ENCODE measurements around the gene PTPRD. TPM values are rescaled to one million over a fixed set of nuclear protein-coding genes. Genes with fewer than 3 reads are reported as not detected.

PTPRD gene
- total RNA-seq, 1 experiment from 2014 or later: 69.6 TPM

GRCh38 chr9:9970514-9970913, 642.3 kb downstream of the PTPRD start (continued):
- TF ChIP-seq NFYB (CRISPR knock-in tag; conservative IDR thresholded peaks at IDR 0.05; ENCODE audit: low read depth): no peak

DNA sequence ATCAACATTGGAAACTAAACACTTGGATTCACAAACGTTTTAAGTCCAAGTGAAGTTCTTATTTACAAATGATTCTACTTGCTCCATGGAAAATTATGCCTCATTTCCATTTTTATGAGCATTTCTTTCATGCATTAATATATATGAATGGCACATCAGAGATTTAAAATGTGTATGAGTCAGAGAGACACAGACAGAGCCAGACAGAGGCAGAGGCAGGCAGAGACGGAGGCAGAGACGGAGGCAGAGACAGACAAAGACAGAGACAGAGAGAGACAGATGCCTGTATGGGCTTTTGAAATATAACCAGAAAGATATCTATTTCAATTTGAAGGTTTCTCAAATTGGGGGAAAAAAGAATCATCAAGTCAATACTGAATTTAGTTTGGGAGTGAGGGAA, 649.0 kb downstream of the PTPRD start:
- no peaks in the 10 kb centered on the region for H3K27me3 Mint-ChIP-seq (ENCODE audit: low read depth)
- TF ChIP-seq, protein P1, sequence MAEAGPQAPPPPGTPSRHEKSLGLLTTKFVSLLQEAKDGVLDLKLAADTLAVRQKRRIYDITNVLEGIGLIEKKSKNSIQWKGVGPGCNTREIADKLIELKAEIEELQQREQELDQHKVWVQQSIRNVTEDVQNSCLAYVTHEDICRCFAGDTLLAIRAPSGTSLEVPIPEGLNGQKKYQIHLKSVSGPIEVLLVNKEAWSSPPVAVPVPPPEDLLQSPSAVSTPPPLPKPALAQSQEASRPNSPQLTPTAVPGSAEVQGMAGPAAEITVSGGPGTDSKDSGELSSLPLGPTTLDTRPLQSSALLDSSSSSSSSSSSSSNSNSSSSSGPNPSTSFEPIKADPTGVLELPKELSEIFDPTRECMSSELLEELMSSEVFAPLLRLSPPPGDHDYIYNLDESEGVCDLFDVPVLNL (CRISPR knock-in tag; IDR thresholded peaks at IDR 0.05; ENCODE audit: borderline replicate concordance, low read depth): no peak
- TF ChIP-seq TP53 (CRISPR knock-in tag; IDR thresholded peaks at IDR 0.05): no peak
- TF ChIP-seq SMAD4 (CRISPR knock-in tag; IDR thresholded peaks at IDR 0.05): no peak
- no peak for TF ChIP-seq ESRRA (CRISPR knock-in tag; IDR thresholded peaks at IDR 0.05; ENCODE audit: borderline replicate concordance)
- no peak for TF ChIP-seq NFE2L1 (CRISPR knock-in tag; IDR thresholded peaks at IDR 0.05)
- TF ChIP-seq TCF7 (CRISPR knock-in tag; IDR thresholded peaks at IDR 0.05; ENCODE audit: low read depth): no peak
- TF ChIP-seq NFYB (CRISPR knock-in tag; conservative IDR thresholded peaks at IDR 0.05; ENCODE audit: low read depth): no peak
- TF ChIP-seq SMAD3 (CRISPR knock-in tag; IDR thresholded peaks at IDR 0.05; ENCODE audit: borderline replicate concordance): no peak
- TF ChIP-seq MXD4 (CRISPR knock-in tag; IDR thresholded peaks at IDR 0.05; ENCODE audit: borderline replicate concordance): no peak
- no peak for TF ChIP-seq FOXP1 (CRISPR knock-in tag; IDR thresholded peaks at IDR 0.05; ENCODE audit: borderline replicate concordance)
- no peak for TF ChIP-seq EMX1 (CRISPR knock-in tag; IDR thresholded peaks at IDR 0.05)
- TF ChIP-seq, protein P2, sequence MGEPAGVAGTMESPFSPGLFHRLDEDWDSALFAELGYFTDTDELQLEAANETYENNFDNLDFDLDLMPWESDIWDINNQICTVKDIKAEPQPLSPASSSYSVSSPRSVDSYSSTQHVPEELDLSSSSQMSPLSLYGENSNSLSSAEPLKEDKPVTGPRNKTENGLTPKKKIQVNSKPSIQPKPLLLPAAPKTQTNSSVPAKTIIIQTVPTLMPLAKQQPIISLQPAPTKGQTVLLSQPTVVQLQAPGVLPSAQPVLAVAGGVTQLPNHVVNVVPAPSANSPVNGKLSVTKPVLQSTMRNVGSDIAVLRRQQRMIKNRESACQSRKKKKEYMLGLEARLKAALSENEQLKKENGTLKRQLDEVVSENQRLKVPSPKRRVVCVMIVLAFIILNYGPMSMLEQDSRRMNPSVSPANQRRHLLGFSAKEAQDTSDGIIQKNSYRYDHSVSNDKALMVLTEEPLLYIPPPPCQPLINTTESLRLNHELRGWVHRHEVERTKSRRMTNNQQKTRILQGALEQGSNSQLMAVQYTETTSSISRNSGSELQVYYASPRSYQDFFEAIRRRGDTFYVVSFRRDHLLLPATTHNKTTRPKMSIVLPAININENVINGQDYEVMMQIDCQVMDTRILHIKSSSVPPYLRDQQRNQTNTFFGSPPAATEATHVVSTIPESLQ (CRISPR knock-in tag; IDR thresholded peaks at IDR 0.05): no peak
- TF ChIP-seq, protein P3, sequence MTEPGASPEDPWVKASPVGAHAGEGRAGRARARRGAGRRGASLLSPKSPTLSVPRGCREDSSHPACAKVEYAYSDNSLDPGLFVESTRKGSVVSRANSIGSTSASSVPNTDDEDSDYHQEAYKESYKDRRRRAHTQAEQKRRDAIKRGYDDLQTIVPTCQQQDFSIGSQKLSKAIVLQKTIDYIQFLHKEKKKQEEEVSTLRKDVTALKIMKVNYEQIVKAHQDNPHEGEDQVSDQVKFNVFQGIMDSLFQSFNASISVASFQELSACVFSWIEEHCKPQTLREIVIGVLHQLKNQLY (CRISPR knock-in tag; IDR thresholded peaks at IDR 0.05): no peak
- TF ChIP-seq, protein P4, sequence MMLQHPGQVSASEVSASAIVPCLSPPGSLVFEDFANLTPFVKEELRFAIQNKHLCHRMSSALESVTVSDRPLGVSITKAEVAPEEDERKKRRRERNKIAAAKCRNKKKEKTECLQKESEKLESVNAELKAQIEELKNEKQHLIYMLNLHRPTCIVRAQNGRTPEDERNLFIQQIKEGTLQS (CRISPR knock-in tag; conservative IDR thresholded peaks at IDR 0.05): no peak
- peaks cover 7% of the 10 kb centered on the region; the same call in 1 of the 2 replicates for H3K4me1 Mint-ChIP-seq
- ChIA-PET POLR2A (no interaction called here), CTCF (no interaction called here)
- no peak overlapping the region for H3K27ac Mint-ChIP-seq
- no peak overlapping the region for H3K4me3 Mint-ChIP-seq
- H3K36me3 Mint-ChIP-seq: no peaks in the 10 kb centered on the region
- DNase-seq (ENCODE audit: low spot score) (no peak), ATAC-seq (no peak)
- H3K9me3 Mint-ChIP-seq: no peaks in the 10 kb centered on the region

- Mint-ChIP-seq H3K36me3 (no peaks in the 10 kb centered on the region), H3K4me1 (peaks cover 7% of the 10 kb centered on the region; the same call in 1 of the 2 replicates), H3K9me3 (no peaks in the 10 kb centered on the region), H3K27ac (no peak overlapping the region), H3K27me3 (ENCODE audit: low read depth) (no peaks in the 10 kb centered on the region), H3K4me3 (no peak overlapping the region)
- CTCF ChIA-PET: no interaction called here
- POLR2A ChIA-PET: no interaction called here
- DNase-seq (ENCODE audit: low spot score) (no peak), ATAC-seq (no peak)
- no peak for TF ChIP-seq MYBL2 (CRISPR knock-in tag; IDR thresholded peaks at IDR 0.05)
- no peak for TF ChIP-seq TCF7 (CRISPR knock-in tag; IDR thresholded peaks at IDR 0.05; ENCODE audit: low read depth)
- no peak for TF ChIP-seq OVOL2 (CRISPR knock-in tag; IDR thresholded peaks at IDR 0.05; ENCODE audit: borderline replicate concordance)
- TF ChIP-seq NFYB (CRISPR knock-in tag; conservative IDR thresholded peaks at IDR 0.05; ENCODE audit: low read depth): no peak
- no peak for TF ChIP-seq KAT7 (CRISPR knock-in tag; IDR thresholded peaks at IDR 0.05; ENCODE audit: borderline replicate concordance)
- no peak for TF ChIP-seq FOXK1 (CRISPR knock-in tag; IDR thresholded peaks at IDR 0.05)
- TF ChIP-seq, protein P5, sequence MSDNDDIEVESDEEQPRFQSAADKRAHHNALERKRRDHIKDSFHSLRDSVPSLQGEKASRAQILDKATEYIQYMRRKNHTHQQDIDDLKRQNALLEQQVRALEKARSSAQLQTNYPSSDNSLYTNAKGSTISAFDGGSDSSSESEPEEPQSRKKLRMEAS (CRISPR knock-in tag; IDR thresholded peaks at IDR 0.05): no peak
- TF ChIP-seq ATF1 (CRISPR knock-in tag; IDR thresholded peaks at IDR 0.05): no peak
- no peak for TF ChIP-seq ELF4 (CRISPR knock-in tag; IDR thresholded peaks at IDR 0.05; ENCODE audit: low read depth)
- no peak for TF ChIP-seq ZNF423 (CRISPR knock-in tag; IDR thresholded peaks at IDR 0.05)
- TF ChIP-seq TEAD4 (CRISPR knock-in tag; IDR thresholded peaks at IDR 0.05): no peak
- TF ChIP-seq, protein P6, sequence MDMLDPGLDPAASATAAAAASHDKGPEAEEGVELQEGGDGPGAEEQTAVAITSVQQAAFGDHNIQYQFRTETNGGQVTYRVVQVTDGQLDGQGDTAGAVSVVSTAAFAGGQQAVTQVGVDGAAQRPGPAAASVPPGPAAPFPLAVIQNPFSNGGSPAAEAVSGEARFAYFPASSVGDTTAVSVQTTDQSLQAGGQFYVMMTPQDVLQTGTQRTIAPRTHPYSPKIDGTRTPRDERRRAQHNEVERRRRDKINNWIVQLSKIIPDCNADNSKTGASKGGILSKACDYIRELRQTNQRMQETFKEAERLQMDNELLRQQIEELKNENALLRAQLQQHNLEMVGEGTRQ (CRISPR knock-in tag; IDR thresholded peaks at IDR 0.05): no peak
- TF ChIP-seq, protein P7, sequence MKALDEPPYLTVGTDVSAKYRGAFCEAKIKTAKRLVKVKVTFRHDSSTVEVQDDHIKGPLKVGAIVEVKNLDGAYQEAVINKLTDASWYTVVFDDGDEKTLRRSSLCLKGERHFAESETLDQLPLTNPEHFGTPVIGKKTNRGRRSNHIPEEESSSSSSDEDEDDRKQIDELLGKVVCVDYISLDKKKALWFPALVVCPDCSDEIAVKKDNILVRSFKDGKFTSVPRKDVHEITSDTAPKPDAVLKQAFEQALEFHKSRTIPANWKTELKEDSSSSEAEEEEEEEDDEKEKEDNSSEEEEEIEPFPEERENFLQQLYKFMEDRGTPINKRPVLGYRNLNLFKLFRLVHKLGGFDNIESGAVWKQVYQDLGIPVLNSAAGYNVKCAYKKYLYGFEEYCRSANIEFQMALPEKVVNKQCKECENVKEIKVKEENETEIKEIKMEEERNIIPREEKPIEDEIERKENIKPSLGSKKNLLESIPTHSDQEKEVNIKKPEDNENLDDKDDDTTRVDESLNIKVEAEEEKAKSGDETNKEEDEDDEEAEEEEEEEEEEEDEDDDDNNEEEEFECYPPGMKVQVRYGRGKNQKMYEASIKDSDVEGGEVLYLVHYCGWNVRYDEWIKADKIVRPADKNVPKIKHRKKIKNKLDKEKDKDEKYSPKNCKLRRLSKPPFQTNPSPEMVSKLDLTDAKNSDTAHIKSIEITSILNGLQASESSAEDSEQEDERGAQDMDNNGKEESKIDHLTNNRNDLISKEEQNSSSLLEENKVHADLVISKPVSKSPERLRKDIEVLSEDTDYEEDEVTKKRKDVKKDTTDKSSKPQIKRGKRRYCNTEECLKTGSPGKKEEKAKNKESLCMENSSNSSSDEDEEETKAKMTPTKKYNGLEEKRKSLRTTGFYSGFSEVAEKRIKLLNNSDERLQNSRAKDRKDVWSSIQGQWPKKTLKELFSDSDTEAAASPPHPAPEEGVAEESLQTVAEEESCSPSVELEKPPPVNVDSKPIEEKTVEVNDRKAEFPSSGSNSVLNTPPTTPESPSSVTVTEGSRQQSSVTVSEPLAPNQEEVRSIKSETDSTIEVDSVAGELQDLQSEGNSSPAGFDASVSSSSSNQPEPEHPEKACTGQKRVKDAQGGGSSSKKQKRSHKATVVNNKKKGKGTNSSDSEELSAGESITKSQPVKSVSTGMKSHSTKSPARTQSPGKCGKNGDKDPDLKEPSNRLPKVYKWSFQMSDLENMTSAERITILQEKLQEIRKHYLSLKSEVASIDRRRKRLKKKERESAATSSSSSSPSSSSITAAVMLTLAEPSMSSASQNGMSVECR (CRISPR knock-in tag; IDR thresholded peaks at IDR 0.05; ENCODE audit: borderline replicate concordance): no peak
- no peak for TF ChIP-seq SMAD4 (CRISPR knock-in tag; IDR thresholded peaks at IDR 0.05)
- TF ChIP-seq CREM (CRISPR knock-in tag; IDR thresholded peaks at IDR 0.05): no peak
Observed at GRCh38 chr9:9961934-9962333, 650.9 kb downstream of the PTPRD start.
